Measurements from ENCODE around the gene TMEM101.

TMEM101 gene

GRCh38 chr17:43982171-43982570 lies 32.6 kb downstream of the TMEM101 start:
- no peak for DNase-seq (ENCODE audit: extremely low spot score)
- POLR2A ChIA-PET, result interaction anchor here (1.1 to 1.8 kb wide), 2 partner anchors 11 to 44 kb away, joined by 3 to 16 read pairs; no protein-coding TSS in a partner anchor
- TF ChIP-seq ELF4 (IDR thresholded peaks at IDR 0.05) (no peak), SUZ12 (IDR thresholded peaks at IDR 0.05) (no peak), NFRKB (IDR thresholded peaks at IDR 0.05) (no peak), LEF1 (IDR thresholded peaks at IDR 0.05; ENCODE audit: borderline replicate concordance) (no peak), FOXK2 (IDR thresholded peaks at IDR 0.05) (no peak), L3MBTL2 (conservative IDR thresholded peaks at IDR 0.05) (no peak), FOXM1 (IDR thresholded peaks at IDR 0.05; ENCODE audit: borderline replicate concordance) (no peak), CTBP1 (IDR thresholded peaks at IDR 0.05; ENCODE audit: borderline replicate concordance) (no peak), ZNF384 (IDR thresholded peaks at IDR 0.05) (no peak), PKNOX1 (IDR thresholded peaks at IDR 0.05) (no peak), HDGF (IDR thresholded peaks at IDR 0.05; ENCODE audit: borderline replicate concordance) (no peak), SP1 (IDR thresholded peaks at IDR 0.05) (no peak), FOXA1 (IDR thresholded peaks at IDR 0.05) (no peak), ARNT (IDR thresholded peaks at IDR 0.05) (no peak), BHLHE40 (IDR thresholded peaks at IDR 0.05; ENCODE audit: borderline replicate concordance) (no peak), TARDBP (IDR thresholded peaks at IDR 0.05) (no peak)
- CTCF ChIA-PET, result interaction anchor here (1.2 to 3.4 kb wide), 4 partner anchors 8 to 44 kb away, joined by 3 to 20 read pairs (median 4); no protein-coding TSS in a partner anchor

- TF ChIP-seq FOXA1 (IDR thresholded peaks at IDR 0.05) (no peak), BHLHE40 (IDR thresholded peaks at IDR 0.05; ENCODE audit: borderline replicate concordance) (no peak), L3MBTL2 (conservative IDR thresholded peaks at IDR 0.05) (no peak), ARNT (IDR thresholded peaks at IDR 0.05) (no peak), TARDBP (IDR thresholded peaks at IDR 0.05) (no peak), NFRKB (IDR thresholded peaks at IDR 0.05) (no peak), CTBP1 (IDR thresholded peaks at IDR 0.05; ENCODE audit: borderline replicate concordance) (no peak), FOXK2 (IDR thresholded peaks at IDR 0.05) (no peak), SUZ12 (IDR thresholded peaks at IDR 0.05) (no peak), HDGF (IDR thresholded peaks at IDR 0.05; ENCODE audit: borderline replicate concordance) (no peak), SP1 (IDR thresholded peaks at IDR 0.05) (no peak), LEF1 (IDR thresholded peaks at IDR 0.05; ENCODE audit: borderline replicate concordance) (no peak)
- no peak for DNase-seq (ENCODE audit: extremely low spot score)
- ChIA-PET POLR2A (no interaction called here), CTCF (interaction anchor here (0.7 to 1.1 kb wide), 2 partner anchors 36 to 434 kb away, joined by 3 to 6 read pairs; no protein-coding TSS in a partner anchor)
Measured at GRCh38 chr17:43979671-43980070, 35.1 kb downstream of the TMEM101 start.

DNA sequence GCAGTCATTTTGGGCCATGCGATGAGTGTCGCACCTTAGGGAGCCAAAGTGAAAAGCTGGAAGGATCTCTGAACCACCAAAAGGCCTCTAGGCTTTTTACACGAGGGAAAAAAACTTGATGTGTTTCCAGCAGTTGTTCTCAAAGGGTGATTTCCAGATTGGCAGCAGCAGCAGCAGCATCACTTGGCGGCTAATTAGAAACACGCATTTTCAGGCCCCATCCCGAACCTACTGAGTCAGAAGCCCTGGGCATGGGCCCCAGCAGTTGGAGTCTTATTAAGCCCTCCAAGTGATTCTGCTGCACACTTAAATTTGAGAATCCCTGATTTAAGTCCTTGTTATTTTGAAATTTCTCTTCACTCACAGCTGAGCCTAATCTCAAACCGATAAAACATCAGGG lies 35.8 kb downstream of the TMEM101 start:
- ChIA-PET CTCF (interaction anchor here (1.1 kb wide), 1 partner anchor 35 kb away, joined by 6 read pairs; no protein-coding TSS in a partner anchor), POLR2A (no interaction called here)
- no peak for TF ChIP-seq FOXK2 (IDR thresholded peaks at IDR 0.05)
- TF ChIP-seq L3MBTL2 (conservative IDR thresholded peaks at IDR 0.05), result no peak
- TF ChIP-seq SP1 (IDR thresholded peaks at IDR 0.05), result no peak
- no peak for TF ChIP-seq FOXA1 (IDR thresholded peaks at IDR 0.05)
- no peak for TF ChIP-seq BHLHE40 (IDR thresholded peaks at IDR 0.05; ENCODE audit: borderline replicate concordance)
- TF ChIP-seq PKNOX1 (IDR thresholded peaks at IDR 0.05), result no peak
- no peak for TF ChIP-seq ARNT (IDR thresholded peaks at IDR 0.05)
- no peak for TF ChIP-seq NFRKB (IDR thresholded peaks at IDR 0.05)
- TF ChIP-seq LEF1 (IDR thresholded peaks at IDR 0.05; ENCODE audit: borderline replicate concordance), result no peak
- TF ChIP-seq SUZ12 (IDR thresholded peaks at IDR 0.05), result no peak
- no peak for TF ChIP-seq TARDBP (IDR thresholded peaks at IDR 0.05)
- no peak for TF ChIP-seq ZNF384 (IDR thresholded peaks at IDR 0.05)
- no peak for DNase-seq (ENCODE audit: extremely low spot score)

- CTCF ChIA-PET, result no interaction called here
- DNase-seq (ENCODE audit: extremely low spot score), result no peak
- POLR2A ChIA-PET, result no interaction called here
Measured at GRCh38 chr17:43978078-43978477, 36.7 kb downstream of the TMEM101 start.

GRCh38 chr17:43976963-43977837 lies 37.6 kb downstream of the TMEM101 start:
- ChIA-PET CTCF (interaction anchor here (0.7 kb wide), 1 partner anchor 84 kb away, joined by 3 read pairs; no protein-coding TSS in a partner anchor), POLR2A (no interaction called here)
- no peak for TF ChIP-seq FOXM1 (IDR thresholded peaks at IDR 0.05; ENCODE audit: borderline replicate concordance)
- TF ChIP-seq FOXA1 (IDR thresholded peaks at IDR 0.05), result no peak
- TF ChIP-seq ELF4 (IDR thresholded peaks at IDR 0.05), result no peak
- TF ChIP-seq ZNF384 (IDR thresholded peaks at IDR 0.05), result no peak
- no peak for TF ChIP-seq LEF1 (IDR thresholded peaks at IDR 0.05; ENCODE audit: borderline replicate concordance)
- no peak for TF ChIP-seq ARNT (IDR thresholded peaks at IDR 0.05)
- TF ChIP-seq SP1 (IDR thresholded peaks at IDR 0.05), result no peak
- no peak for DNase-seq (ENCODE audit: extremely low spot score)

More at GRCh38 chr17:43978078-43978477, 36.7 kb downstream of the TMEM101 start:
- TF ChIP-seq CTBP1 (IDR thresholded peaks at IDR 0.05; ENCODE audit: borderline replicate concordance) (no peak), BHLHE40 (IDR thresholded peaks at IDR 0.05; ENCODE audit: borderline replicate concordance) (no peak), PKNOX1 (IDR thresholded peaks at IDR 0.05) (no peak), FOXA1 (IDR thresholded peaks at IDR 0.05) (no peak), FOXM1 (IDR thresholded peaks at IDR 0.05; ENCODE audit: borderline replicate concordance) (no peak), SP1 (IDR thresholded peaks at IDR 0.05) (no peak), L3MBTL2 (conservative IDR thresholded peaks at IDR 0.05) (no peak), NFRKB (IDR thresholded peaks at IDR 0.05) (no peak), LEF1 (IDR thresholded peaks at IDR 0.05; ENCODE audit: borderline replicate concordance) (no peak), FOXK2 (IDR thresholded peaks at IDR 0.05) (no peak)

All from HEK293T (cell line).